HCT116 (cell line): ENCODE measurements around the gene R3HDM4. TPM values are rescaled to one million over a fixed set of nuclear protein-coding genes. Genes with fewer than 3 reads are reported as not detected.
A peak's percentile ranks its signal among the peaks of the same experiment; 100 is the strongest.

Experiments used
- ATAC-seq: fragments of 200-7000 bp; cut with Tn5 transposase; 2 replicates; pipeline ENCODE4 v1.9.1; 2020; ENCODE audit warnings: mild to moderate bottlenecking, moderate library complexity
- BruUV-seq: library from RNA; stranded (reverse); fragments of 400-500 nt; replicated peaks from 2 replicates; lab custom pipeline; 2021; lab: Mats Ljungman, UMichigan
- CTCF ChIA-PET: fragments of 300-600 bp; sonication (Branson Sonifier 250); formaldehyde crosslinking; loops from one replicate; lab custom pipeline; 2021; ENCODE audit warnings: antibody characterized with exemption; lab: Charles Lee
- POLR2A ChIA-PET: fragments of 300-600, 350-600 bp; sonication (Branson Sonifier 250); formaldehyde crosslinking; loops from one replicate; lab custom pipeline; 2021; ENCODE audit warnings: antibody characterized with exemption; lab: Charles Lee
- RAD21 ChIA-PET, 2 experiments: fragments of 300-600 bp; sonication (Branson Sonifier 250); formaldehyde crosslinking; loops; one replicate each; lab custom pipeline; 2023; ENCODE audit warnings: low total read pairs in 2 of 2; ENCODE audit not compliant: uncharacterized antibody in 2 of 2, unreplicated experiment in 2 of 2, low non-redundant PET in 1 of 2; lab: Charles Lee
- DNase-seq: peaks from one replicate; pipeline ENCODE4 v3.0.0-alpha.2; 2010; ENCODE audit warnings: low read depth, low spot score
- H2AFZ ChIP-seq: fragments of 200-600 bp; shearing (Covaris generic), sonication (generic); 2 replicates; pipeline ENCODE4 v1.6.1; 2017; ENCODE audit warnings: low read depth, mixed run types, mixed read lengths, antibody characterized with exemption, low read length; ENCODE audit not compliant: poor library complexity, severe bottlenecking
- H3K27ac ChIP-seq: 2 replicates; pipeline ENCODE4 v1.5.1; 2012; ENCODE audit warnings: low read depth, low read length
- H3K27me3 ChIP-seq: fragments of 200-600 bp; sonication (generic); 2 replicates; pipeline ENCODE4 v1.6.1; 2016; ENCODE audit warnings: mixed run types, low read length, mixed read lengths; ENCODE audit not compliant: insufficient read depth
- H3K36me3 ChIP-seq, 2 experiments: fragments of 200-500 bp in 1 of 2; fragments of 200-600 bp in 1 of 2; sonication (Bioruptor generic) in 1 of 2; sonication (generic) in 1 of 2; 2 replicates each; pipeline versions ENCODE4 v1.5.1 to v1.6.1; 2014 to 2016; ENCODE audit warnings: low read length in 2 of 2, inconsistent platforms in 1 of 2, mixed read lengths in 1 of 2, mixed run types in 1 of 2; ENCODE audit not compliant: insufficient read depth in 2 of 2, control insufficient read depth in 1 of 2
- H3K4me1 ChIP-seq, 2 experiments: fragments of 200-600 bp in 1 of 2; sonication (generic) in 1 of 2; 2 replicates each; pipeline versions ENCODE4 v1.5.1 to v1.6.1; 2012 to 2017; ENCODE audit warnings: low read length in 2 of 2, inconsistent platforms in 1 of 2, mild to moderate bottlenecking in 1 of 2, mixed read lengths in 1 of 2, mixed run types in 1 of 2, moderate library complexity in 1 of 2; ENCODE audit not compliant: insufficient read depth in 2 of 2, control insufficient read depth in 1 of 2
- H3K4me2 ChIP-seq: fragments of 200-600 bp; sonication (generic); 2 replicates; pipeline ENCODE4 v1.6.1; 2017; ENCODE audit warnings: mixed run types, low read length, mixed read lengths
- H3K4me3 ChIP-seq, 2 experiments: fragments of 200-600 bp in 1 of 2; sonication (generic) in 1 of 2; replicated peaks in 1 of 2; 2 replicates each; pipeline ENCODE4 v1.5.1; 2011 to 2016; ENCODE audit warnings: low read length in 2 of 2, control low read depth in 1 of 2, low read depth in 1 of 2, mild to moderate bottlenecking in 1 of 2, mixed read lengths in 1 of 2, mixed run types in 1 of 2
- H3K79me2 ChIP-seq: fragments of 200-600 bp; sonication (generic); 2 replicates; pipeline ENCODE4 v1.6.1; 2017; ENCODE audit warnings: mild to moderate bottlenecking, mixed run types, low read length, moderate library complexity, mixed read lengths; ENCODE audit not compliant: insufficient read depth
- H3K9ac ChIP-seq: fragments of 200-600 bp; sonication (generic); 2 replicates; pipeline ENCODE4 v1.6.1; 2016; ENCODE audit warnings: low read length, mixed read lengths
- H3K9me2 ChIP-seq: fragments of 200-600 bp; sonication (generic), shearing (Covaris generic); 2 replicates; pipeline ENCODE4 v1.6.1; 2017; ENCODE audit warnings: mixed run types, mild to moderate bottlenecking, moderate library complexity; ENCODE audit not compliant: insufficient read depth
- H3K9me3 ChIP-seq, 2 experiments: fragments of 200-500 bp in 1 of 2; fragments of 200-600 bp in 1 of 2; sonication (Bioruptor generic) in 1 of 2; sonication (generic) in 1 of 2; 2 replicates each; pipeline ENCODE4 v1.6.1; 2014 to 2017; ENCODE audit warnings: low read length in 2 of 2, mixed read lengths in 2 of 2, inconsistent platforms in 1 of 2, low read depth in 1 of 2, mild to moderate bottlenecking in 1 of 2, mixed run types in 1 of 2, moderate library complexity in 1 of 2; ENCODE audit not compliant: control insufficient read depth in 1 of 2, insufficient read depth in 1 of 2
- H4K20me1 ChIP-seq: fragments of 200-600 bp; sonication (generic), shearing (Covaris generic); 2 replicates; pipeline ENCODE4 v1.6.1; 2017; ENCODE audit warnings: mixed run types, mild to moderate bottlenecking, moderate library complexity; ENCODE audit not compliant: insufficient read depth
- ELF1 ChIP-seq: IDR thresholded peaks from 2 replicates; pipeline ENCODE4 v1.6.1; 2012; ENCODE audit warnings: low read depth, borderline replicate concordance
- EZH2 ChIP-seq: fragments of 200-600 bp; sonication (generic); IDR thresholded peaks from 2 replicates; pipeline ENCODE4 v1.6.1; 2017; ENCODE audit warnings: antibody characterized with exemption, mixed run types
- FOSL1 ChIP-seq: IDR thresholded peaks from 2 replicates; pipeline ENCODE4 v1.6.1; 2012; ENCODE audit warnings: low read depth
- RAD21 ChIP-seq: IDR thresholded peaks from 2 replicates; pipeline ENCODE4 v1.6.1; 2012; ENCODE audit warnings: low read depth, mild to moderate bottlenecking
- SP1 ChIP-seq: IDR thresholded peaks from 2 replicates; pipeline ENCODE4 v1.6.1; 2012; ENCODE audit warnings: low read depth
- YY1 ChIP-seq: IDR thresholded peaks from 2 replicates; pipeline ENCODE4 v1.6.1; 2011; ENCODE audit warnings: low read length, low read depth, moderate library complexity, mild to moderate bottlenecking; ENCODE audit not compliant: insufficient replicate concordance; ENCODE audit errors: extremely low read depth
- ZFX ChIP-seq: fragments of 450-650 bp; IDR thresholded peaks from 2 replicates; pipeline ENCODE4 v1.6.1; 2017
- ZNF274 ChIP-seq: fragments of 200-500 bp; sonication (Bioruptor generic); IDR thresholded peaks from 2 replicates; pipeline ENCODE4 v1.6.1; 2014; ENCODE audit warnings: mild to moderate bottlenecking, low read depth, low read length, inconsistent platforms
- intact Hi-C: fragments of 100-400 bp; cut with micrococcal nuclease; formaldehyde crosslinking; loops from 2 replicates; pipeline ENCODE4 v1.10.0; 2022
- total RNA-seq: library from RNA; stranded (reverse); gene quantifications from one replicate; pipeline ENCODE4 v1.2.1, GENCODE V29; 2021; ENCODE audit not compliant: unreplicated experiment
- TF ChIP-seq, protein P1 (sequence below), 3 experiments: fragments of 200-600 bp in 1 of 3; sonication (generic) in 1 of 3; IDR thresholded peaks in 2 of 3; conservative IDR thresholded peaks in 1 of 3; 2 replicates each; pipeline ENCODE4 v1.5.1; 2012 to 2017; ENCODE audit warnings: low read depth in 2 of 3, low read length in 2 of 3, antibody characterized with exemption in 1 of 3, borderline replicate concordance in 1 of 3, control low read depth in 1 of 3, mild to moderate bottlenecking in 1 of 3, mixed read lengths in 1 of 3, mixed run types in 1 of 3, moderate library complexity in 1 of 3; ENCODE audit not compliant: insufficient read depth in 1 of 3
- TF ChIP-seq, protein P2 (sequence below): IDR thresholded peaks from 2 replicates; pipeline ENCODE4 v1.6.1; 2012
- TF ChIP-seq, protein P3 (sequence below): IDR thresholded peaks from 2 replicates; pipeline ENCODE4 v1.6.1; 2012; ENCODE audit warnings: low read depth

The R3HDM4 gene
- total RNA-seq, 1 experiment from 2014 or later: 92.3 TPM

DNA sequence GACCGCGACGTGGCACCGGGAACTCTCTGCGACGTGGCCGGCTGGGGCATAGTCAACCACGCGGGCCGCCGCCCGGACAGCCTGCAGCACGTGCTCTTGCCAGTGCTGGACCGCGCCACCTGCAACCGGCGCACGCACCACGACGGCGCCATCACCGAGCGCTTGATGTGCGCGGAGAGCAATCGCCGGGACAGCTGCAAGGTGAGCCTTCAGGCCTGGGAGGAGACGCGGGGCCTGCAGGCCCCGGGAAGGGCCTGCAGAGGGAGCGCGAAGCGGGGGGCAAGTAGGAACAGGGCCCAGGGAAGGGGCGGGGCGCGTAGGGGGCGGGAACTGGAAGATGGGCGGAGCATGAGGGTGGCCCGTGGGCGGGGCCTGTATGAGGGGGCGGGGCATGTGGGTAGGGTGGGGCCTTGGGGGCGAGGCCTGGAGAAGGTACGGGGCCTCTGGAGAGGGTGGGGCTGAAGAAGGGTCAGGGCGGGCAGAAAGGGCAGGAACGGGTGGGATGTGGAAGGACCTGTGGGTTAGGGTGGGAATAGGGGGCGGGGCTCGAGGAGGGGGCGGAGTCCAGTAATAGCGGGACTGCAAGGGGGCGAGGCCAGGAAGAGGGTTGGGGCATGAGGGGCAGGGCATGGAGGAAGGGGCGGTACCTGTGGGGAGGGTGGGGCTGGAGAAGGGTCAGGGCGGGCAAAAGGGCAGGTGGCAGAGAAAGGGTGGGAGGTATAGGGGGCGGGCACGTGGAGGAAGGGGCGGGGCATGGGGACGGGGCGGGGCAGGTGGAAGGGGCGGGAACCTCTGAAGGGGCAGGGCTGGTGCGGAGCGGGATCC is 51.1 kb downstream of the R3HDM4 start:
- Histone ChIP-seq H3K27me3 (no peaks in the 10 kb centered on the region), H3K4me3 (peak overlapping the region; percentile 71 to 78), H3K27ac (peak overlapping the region; percentile 71), H3K79me2 (no peaks in the 10 kb centered on the region), H3K9me2 (no peaks in the 10 kb centered on the region)
- POLR2A ChIA-PET: no interaction called here
- RAD21 ChIA-PET: no interaction called here
- BruUV-seq: no TSS peak
- peak; percentile 32 for TF ChIP-seq YY1
- peak; percentile 8; the same call in 1 of the 2 replicates for TF ChIP-seq SP1
- TF ChIP-seq ZFX: peak; percentile 51; the same call in 1 of the 2 replicates
- 0 out of 2 replicates have a peak, but pooled peaks have one; percentile 27 for TF ChIP-seq RAD21
- TF ChIP-seq, protein P1, sequence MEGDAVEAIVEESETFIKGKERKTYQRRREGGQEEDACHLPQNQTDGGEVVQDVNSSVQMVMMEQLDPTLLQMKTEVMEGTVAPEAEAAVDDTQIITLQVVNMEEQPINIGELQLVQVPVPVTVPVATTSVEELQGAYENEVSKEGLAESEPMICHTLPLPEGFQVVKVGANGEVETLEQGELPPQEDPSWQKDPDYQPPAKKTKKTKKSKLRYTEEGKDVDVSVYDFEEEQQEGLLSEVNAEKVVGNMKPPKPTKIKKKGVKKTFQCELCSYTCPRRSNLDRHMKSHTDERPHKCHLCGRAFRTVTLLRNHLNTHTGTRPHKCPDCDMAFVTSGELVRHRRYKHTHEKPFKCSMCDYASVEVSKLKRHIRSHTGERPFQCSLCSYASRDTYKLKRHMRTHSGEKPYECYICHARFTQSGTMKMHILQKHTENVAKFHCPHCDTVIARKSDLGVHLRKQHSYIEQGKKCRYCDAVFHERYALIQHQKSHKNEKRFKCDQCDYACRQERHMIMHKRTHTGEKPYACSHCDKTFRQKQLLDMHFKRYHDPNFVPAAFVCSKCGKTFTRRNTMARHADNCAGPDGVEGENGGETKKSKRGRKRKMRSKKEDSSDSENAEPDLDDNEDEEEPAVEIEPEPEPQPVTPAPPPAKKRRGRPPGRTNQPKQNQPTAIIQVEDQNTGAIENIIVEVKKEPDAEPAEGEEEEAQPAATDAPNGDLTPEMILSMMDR (IDR thresholded peaks at IDR 0.05 in 2 of 3, conservative IDR thresholded peaks at IDR 0.05 in 1 of 3; ENCODE audit: borderline replicate concordance in 1 of 3, insufficient read depth in 1 of 3, low read depth in 2 of 3, low read length in 2 of 3): peak in 2 of 3 experiments; percentile 31 to 46; a peak in 5 of 6 replicates
- no peak for TF ChIP-seq ZNF274
- TF ChIP-seq FOSL1: no peak
- TF ChIP-seq, protein P2, sequence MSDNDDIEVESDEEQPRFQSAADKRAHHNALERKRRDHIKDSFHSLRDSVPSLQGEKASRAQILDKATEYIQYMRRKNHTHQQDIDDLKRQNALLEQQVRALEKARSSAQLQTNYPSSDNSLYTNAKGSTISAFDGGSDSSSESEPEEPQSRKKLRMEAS: peak; percentile 91
- no peak for TF ChIP-seq EZH2
- no peak for TF ChIP-seq ELF1
- TF ChIP-seq, protein P3, sequence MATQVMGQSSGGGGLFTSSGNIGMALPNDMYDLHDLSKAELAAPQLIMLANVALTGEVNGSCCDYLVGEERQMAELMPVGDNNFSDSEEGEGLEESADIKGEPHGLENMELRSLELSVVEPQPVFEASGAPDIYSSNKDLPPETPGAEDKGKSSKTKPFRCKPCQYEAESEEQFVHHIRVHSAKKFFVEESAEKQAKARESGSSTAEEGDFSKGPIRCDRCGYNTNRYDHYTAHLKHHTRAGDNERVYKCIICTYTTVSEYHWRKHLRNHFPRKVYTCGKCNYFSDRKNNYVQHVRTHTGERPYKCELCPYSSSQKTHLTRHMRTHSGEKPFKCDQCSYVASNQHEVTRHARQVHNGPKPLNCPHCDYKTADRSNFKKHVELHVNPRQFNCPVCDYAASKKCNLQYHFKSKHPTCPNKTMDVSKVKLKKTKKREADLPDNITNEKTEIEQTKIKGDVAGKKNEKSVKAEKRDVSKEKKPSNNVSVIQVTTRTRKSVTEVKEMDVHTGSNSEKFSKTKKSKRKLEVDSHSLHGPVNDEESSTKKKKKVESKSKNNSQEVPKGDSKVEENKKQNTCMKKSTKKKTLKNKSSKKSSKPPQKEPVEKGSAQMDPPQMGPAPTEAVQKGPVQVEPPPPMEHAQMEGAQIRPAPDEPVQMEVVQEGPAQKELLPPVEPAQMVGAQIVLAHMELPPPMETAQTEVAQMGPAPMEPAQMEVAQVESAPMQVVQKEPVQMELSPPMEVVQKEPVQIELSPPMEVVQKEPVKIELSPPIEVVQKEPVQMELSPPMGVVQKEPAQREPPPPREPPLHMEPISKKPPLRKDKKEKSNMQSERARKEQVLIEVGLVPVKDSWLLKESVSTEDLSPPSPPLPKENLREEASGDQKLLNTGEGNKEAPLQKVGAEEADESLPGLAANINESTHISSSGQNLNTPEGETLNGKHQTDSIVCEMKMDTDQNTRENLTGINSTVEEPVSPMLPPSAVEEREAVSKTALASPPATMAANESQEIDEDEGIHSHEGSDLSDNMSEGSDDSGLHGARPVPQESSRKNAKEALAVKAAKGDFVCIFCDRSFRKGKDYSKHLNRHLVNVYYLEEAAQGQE: no peak
- TF ChIP-seq, all 23 proteins: peak for 6
- peak overlapping the region; percentile 83 for H3K9ac ChIP-seq
- H3K9me3 ChIP-seq: no peaks in the 10 kb centered on the region
- H3K4me2 ChIP-seq: peak overlapping the region; percentile 88
- CTCF ChIA-PET: interaction anchor here (0.6 kb wide), 1 partner anchor 13 kb away, joined by 10 read pairs; no protein-coding TSS in a partner anchor
- no peaks in the 10 kb centered on the region for H4K20me1 ChIP-seq
- ATAC-seq: peak; percentile 38
- peaks cover 14 to 32% of the 10 kb centered on the region in 2 experiments for H3K4me1 ChIP-seq
- H3K36me3 ChIP-seq: no peaks in the 10 kb centered on the region; a peak in 1 of 4 replicates
- no peak overlapping the region for H2AFZ ChIP-seq
- peak; percentile 63 for DNase-seq
- intact Hi-C loops: loop anchor here (2.0 kb wide), 1 partner anchor 91 kb away; no protein-coding TSS in a partner anchor
